ENCODE data around the gene SLC39A11. TPM values are rescaled to one million over a fixed set of nuclear protein-coding genes. Genes with fewer than 3 reads are reported as not detected.
"Not testable (repeated sequence)": the region's sequence is repeated elsewhere in the genome, so short reads cannot be mapped to it uniquely, and the experiment has no call there.

The SLC39A11 gene
- total RNA-seq, 1 donor from 2014 or later, result 16.3 TPM

DNA sequence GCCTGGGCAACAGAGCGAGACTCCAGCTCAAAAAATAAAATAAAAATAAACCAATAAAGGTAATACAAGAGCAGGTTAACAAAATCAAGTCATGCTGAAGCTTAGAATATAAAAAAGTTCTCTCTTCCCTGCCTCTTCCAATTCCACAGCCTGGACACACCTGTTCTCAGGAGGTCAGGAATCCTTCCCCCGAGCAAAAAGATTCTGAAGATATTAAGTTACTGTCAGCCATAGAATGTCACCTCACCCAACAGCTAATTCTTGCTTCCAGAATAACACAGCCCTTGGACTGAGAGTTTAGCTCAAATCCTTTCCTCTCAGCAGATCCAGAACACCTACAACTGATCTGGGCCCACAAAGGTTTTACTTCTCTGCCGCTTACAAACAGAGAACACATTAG, 27.1 kb downstream of the SLC39A11 start:
- no peaks in the 10 kb centered on the region for H3K36me3 Mint-ChIP-seq (ENCODE audit: unreplicated experiment)
- peaks cover 2% of the 10 kb centered on the region for H3K9me3 Mint-ChIP-seq (ENCODE audit: unreplicated experiment)
- TF ChIP-seq CTCF (IDR thresholded peaks at IDR 0.05; ENCODE audit: partially characterized antibody, unreplicated experiment), result no peak
- H3K4me3 Mint-ChIP-seq (ENCODE audit: unreplicated experiment), result no peak overlapping the region
- no peak for DNase-seq
- no peak overlapping the region for H3K27ac Mint-ChIP-seq (ENCODE audit: unreplicated experiment)
- H3K4me1 Mint-ChIP-seq (ENCODE audit: low read depth, unreplicated experiment), result peaks cover 19% of the 10 kb centered on the region
- H3K27me3 Mint-ChIP-seq (ENCODE audit: unreplicated experiment), result peaks cover 2% of the 10 kb centered on the region

DNA sequence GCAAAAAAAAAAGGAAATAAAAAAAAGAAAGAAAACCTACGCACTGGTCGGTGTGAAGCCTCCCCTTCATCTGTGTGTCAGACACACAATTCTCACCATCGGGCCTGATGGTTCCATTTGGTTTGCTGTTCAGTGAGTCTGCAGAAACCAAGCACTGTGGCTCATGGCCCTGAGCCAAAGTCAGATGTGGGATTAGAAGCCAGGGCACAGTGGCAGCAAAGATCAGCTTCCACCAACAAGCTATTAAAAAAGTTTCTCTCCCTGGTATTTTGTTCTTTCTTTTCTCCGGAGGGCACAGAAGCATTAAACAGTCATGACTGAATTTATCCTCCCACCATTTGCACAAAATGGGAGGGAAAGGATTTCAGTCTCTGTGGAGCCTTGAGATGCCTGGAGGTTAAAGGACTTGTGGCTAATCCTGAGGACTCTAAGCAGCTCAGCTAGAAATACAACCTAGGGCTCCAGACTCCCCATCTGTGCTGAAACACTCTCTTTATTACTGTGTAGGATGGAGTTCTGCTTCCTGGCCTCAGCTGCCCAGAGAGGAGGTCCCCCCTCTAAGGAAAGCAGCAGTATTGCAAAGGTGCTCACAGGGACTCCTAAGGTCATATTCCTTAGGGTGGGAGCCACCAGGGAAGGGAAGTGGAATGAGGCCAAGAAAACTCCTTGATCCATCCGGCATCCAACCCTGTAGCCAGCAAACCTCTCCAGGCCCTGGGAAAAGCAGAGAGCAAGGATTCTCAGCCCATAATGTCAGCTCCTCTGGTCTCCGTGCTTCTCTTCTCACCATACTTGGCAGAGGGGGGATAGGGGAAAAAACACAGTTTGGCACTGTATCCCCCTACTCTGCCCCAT, 28.2 kb downstream of the SLC39A11 start:
- H3K27me3 Mint-ChIP-seq (ENCODE audit: unreplicated experiment), result peaks cover 2% of the 10 kb centered on the region
- peaks cover 2% of the 10 kb centered on the region for H3K9me3 Mint-ChIP-seq (ENCODE audit: unreplicated experiment)
- no peak overlapping the region for H3K4me3 Mint-ChIP-seq (ENCODE audit: unreplicated experiment)
- DNase-seq, result no peak
- no peaks in the 10 kb centered on the region for H3K36me3 Mint-ChIP-seq (ENCODE audit: unreplicated experiment)
- no peak for TF ChIP-seq CTCF (IDR thresholded peaks at IDR 0.05; ENCODE audit: partially characterized antibody, unreplicated experiment)
- peaks cover 16% of the 10 kb centered on the region for H3K4me1 Mint-ChIP-seq (ENCODE audit: low read depth, unreplicated experiment)
- no peak overlapping the region for H3K27ac Mint-ChIP-seq (ENCODE audit: unreplicated experiment)

DNA sequence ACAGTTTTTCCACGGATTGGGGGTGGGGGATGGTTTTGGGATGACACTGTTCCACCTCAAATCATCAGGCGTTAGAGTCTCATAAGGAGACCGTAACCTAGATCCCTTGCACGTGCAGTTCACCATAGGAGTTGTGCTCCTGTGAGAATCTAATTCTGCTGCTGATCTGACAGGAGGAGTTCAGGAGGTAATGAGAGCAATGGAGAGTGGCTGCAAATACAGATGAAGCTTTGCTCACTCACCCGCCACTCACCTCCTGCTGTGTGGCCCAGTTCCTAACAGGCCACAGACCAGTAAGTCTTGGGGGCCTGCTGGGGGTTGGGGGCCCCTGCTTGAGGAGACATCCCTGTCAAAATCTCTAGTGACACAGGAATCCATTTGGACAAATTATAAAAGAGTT, 29.8 kb downstream of the SLC39A11 start:
- Mint-ChIP-seq H3K9me3 (ENCODE audit: unreplicated experiment) (no peaks in the 10 kb centered on the region), H3K4me1 (ENCODE audit: low read depth, unreplicated experiment) (peaks cover 8% of the 10 kb centered on the region), H3K27ac (ENCODE audit: unreplicated experiment) (no peak overlapping the region), H3K27me3 (ENCODE audit: unreplicated experiment) (peaks cover 2% of the 10 kb centered on the region), H3K36me3 (ENCODE audit: unreplicated experiment) (no peaks in the 10 kb centered on the region), H3K4me3 (ENCODE audit: unreplicated experiment) (no peak overlapping the region)
- DNase-seq, result no peak
- TF ChIP-seq CTCF (IDR thresholded peaks at IDR 0.05; ENCODE audit: partially characterized antibody, unreplicated experiment), result no peak

- peaks cover 8% of the 10 kb centered on the region for H3K4me1 Mint-ChIP-seq (ENCODE audit: low read depth, unreplicated experiment)
- no peak for TF ChIP-seq CTCF (IDR thresholded peaks at IDR 0.05; ENCODE audit: partially characterized antibody, unreplicated experiment)
Observed at GRCh38 chr17:73061161-73061560, 31.3 kb downstream of the SLC39A11 start.

GRCh38 chr17:73060721-73061120, 31.8 kb downstream of the SLC39A11 start:
- H3K4me1 Mint-ChIP-seq (ENCODE audit: low read depth, unreplicated experiment), result peaks cover 8% of the 10 kb centered on the region

More at GRCh38 chr17:73061161-73061560, 31.3 kb downstream of the SLC39A11 start:
- Mint-ChIP-seq H3K4me3 (ENCODE audit: unreplicated experiment) (no peak overlapping the region), H3K36me3 (ENCODE audit: unreplicated experiment) (no peaks in the 10 kb centered on the region), H3K27ac (ENCODE audit: unreplicated experiment) (no peak overlapping the region), H3K27me3 (ENCODE audit: unreplicated experiment) (no peaks in the 10 kb centered on the region), H3K9me3 (ENCODE audit: unreplicated experiment) (no peaks in the 10 kb centered on the region)
- DNase-seq, result no peak

GRCh38 chr17:73059713-73060112, 32.8 kb downstream of the SLC39A11 start:
- not testable (repeated sequence) for DNase-seq; H3K36me3 Mint-ChIP-seq (ENCODE audit: unreplicated experiment); H3K27me3 Mint-ChIP-seq (ENCODE audit: unreplicated experiment); H3K4me1 Mint-ChIP-seq (ENCODE audit: low read depth, unreplicated experiment); H3K27ac Mint-ChIP-seq (ENCODE audit: unreplicated experiment); H3K4me3 Mint-ChIP-seq (ENCODE audit: unreplicated experiment); H3K9me3 Mint-ChIP-seq (ENCODE audit: unreplicated experiment)

More at GRCh38 chr17:73060721-73061120, 31.8 kb downstream of the SLC39A11 start:
- Mint-ChIP-seq H3K4me3 (ENCODE audit: unreplicated experiment) (no peak overlapping the region), H3K9me3 (ENCODE audit: unreplicated experiment) (no peaks in the 10 kb centered on the region), H3K36me3 (ENCODE audit: unreplicated experiment) (no peaks in the 10 kb centered on the region), H3K27ac (ENCODE audit: unreplicated experiment) (no peak overlapping the region), H3K27me3 (ENCODE audit: unreplicated experiment) (no peaks in the 10 kb centered on the region)
- no peak for TF ChIP-seq CTCF (IDR thresholded peaks at IDR 0.05; ENCODE audit: partially characterized antibody, unreplicated experiment)
- no peak for DNase-seq
